HG03196 (cell line): Measurements from ENCODE around the gene ZNF679.
A peak's percentile ranks its signal among the peaks of the same experiment; 100 is the strongest.
"Not testable (repeated sequence)": the region's sequence is repeated elsewhere in the genome, so short reads cannot be mapped to it uniquely, and the experiment has no call there.

Experiments used
- ATAC-seq: cut with Tn5 transposase; IDR thresholded peaks from one replicate; pipeline ENCODE4 v1.9.1; 2021; ENCODE audit not compliant: unreplicated experiment

The ZNF679 gene

DNA sequence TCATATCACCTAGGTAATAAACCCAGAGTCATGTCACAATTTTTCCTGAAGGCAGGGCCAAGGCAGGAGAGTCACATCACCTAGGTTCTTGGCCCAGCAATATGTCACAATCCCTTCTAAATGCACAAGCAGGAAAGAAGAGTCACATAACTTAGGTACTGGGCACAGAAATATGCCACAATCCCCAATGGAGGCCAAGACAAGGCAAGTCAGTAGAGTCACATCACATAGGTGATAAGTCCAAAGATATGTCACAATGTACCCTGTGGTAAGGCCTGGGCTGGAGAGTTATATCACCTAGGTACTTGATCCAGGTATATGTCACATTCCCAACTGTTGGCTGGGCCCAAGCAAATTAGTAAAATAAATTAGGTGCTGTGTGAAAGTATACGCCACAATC is at the start of gene ZNF679:
ZNF679 (plus strand) TSS at position 301 of the 400 bp plus-strand sequence. CDS start 20,644 bp downstream, outside the sequence.
- ATAC-seq, result not testable (repeated sequence)

DNA sequence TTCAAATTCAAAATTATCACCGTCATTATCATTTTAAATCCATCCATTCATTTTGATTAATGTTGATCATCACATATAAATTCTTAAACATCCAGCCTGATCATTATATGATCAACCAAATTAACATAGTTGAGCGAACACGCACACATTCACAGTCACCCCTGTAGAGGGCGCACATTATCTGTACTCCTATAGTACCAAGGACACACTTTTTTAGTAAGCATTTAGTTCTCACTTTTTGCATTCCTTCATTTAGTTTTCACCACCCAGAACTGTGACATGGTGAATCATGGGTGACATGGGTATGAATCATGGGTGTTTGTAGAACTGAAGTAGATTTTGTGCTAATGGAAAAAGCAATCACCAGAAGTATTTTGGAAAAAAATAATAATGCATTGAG is 47.3 kb upstream of the ZNF679 start:
- no peak for ATAC-seq

DNA sequence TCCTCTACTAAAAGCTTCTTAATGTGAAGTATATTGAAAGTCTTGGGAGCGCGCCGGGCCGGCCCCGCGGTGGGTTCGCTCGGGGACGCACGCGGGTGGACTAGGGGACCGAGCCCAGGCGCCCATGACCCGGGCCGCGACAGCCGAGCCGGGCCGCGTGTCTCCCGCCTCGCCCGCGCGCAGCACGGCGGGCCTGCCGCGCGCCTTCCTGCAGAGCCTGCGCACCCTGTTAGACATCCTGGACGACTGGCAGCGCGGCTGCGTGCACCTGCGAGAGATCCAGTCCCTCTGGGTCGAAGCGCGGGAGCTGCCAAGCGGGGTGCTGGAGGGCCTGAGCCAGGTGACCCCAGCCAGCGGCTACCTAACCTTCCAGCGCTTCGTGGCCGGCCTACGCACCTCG is 46.7 kb upstream of the ZNF679 start:
- no peak for ATAC-seq

DNA sequence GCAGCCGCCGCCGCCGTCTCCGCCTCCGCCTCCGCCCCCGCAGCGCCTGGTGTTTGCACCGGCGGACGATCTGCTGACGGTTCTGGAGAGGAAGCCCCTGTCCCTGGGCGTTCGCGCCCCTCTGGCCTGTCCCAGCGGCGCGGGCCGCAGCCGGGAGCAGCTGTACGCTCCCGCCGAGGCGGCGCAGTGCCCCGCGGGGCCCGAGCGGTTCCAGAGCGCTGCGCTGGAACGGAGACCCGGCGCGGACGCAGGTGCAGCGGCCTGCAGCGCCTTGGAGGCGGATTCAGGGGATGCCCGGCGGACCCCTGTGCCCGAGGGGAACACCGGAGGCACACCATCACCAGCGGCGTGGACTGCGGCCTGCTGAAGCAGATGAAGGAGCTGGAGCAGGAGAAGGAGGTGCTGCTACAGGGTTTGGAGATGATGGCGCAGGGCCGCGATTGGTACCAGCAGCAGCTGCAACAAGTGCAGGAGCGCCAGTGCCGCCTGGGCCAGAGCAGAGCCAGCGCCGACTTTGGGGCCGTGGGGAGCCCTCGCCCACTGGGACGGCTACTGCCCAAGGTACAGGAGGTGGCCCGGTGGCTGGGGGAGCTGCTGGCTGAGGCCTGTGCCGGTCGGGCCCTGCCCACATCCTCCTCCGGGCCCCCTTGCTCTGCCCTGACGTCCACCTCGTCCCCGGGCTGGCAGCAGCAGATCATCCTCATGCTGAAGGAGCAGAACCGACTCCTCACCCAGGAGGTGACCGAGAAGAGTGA is 46.1 kb upstream of the ZNF679 start:
- no peak for ATAC-seq

DNA sequence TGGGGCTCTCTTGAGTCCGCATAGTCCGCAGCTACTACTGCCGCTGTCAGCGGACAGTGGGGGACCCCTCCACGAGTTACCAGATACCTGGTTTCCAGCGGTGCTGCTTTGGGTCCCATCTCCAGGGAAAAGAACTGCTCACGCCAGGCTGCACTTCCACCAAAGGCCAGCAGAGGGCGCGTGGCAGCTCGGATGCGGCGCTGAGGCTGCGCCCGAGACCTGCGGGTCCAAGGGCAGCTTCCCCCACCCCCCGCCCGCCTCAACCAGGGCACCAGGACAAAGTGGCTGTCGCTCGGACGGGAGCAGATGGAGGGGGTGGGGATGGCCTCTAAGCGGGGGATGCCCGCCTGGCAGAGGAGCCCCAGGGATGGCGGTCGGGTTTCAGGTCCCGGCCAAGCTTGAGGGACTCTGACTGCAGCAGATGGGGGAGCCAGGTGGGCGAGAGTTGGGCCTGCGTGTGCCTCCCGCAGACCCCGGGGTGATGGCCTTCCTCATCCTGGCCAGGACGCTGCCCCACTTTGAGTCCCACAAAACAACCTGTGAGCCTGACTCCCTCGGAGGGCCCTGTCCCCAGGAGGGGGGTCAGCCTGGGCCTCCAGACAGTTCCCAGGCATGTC is 45.0 kb upstream of the ZNF679 start:
- no peak for ATAC-seq

DNA sequence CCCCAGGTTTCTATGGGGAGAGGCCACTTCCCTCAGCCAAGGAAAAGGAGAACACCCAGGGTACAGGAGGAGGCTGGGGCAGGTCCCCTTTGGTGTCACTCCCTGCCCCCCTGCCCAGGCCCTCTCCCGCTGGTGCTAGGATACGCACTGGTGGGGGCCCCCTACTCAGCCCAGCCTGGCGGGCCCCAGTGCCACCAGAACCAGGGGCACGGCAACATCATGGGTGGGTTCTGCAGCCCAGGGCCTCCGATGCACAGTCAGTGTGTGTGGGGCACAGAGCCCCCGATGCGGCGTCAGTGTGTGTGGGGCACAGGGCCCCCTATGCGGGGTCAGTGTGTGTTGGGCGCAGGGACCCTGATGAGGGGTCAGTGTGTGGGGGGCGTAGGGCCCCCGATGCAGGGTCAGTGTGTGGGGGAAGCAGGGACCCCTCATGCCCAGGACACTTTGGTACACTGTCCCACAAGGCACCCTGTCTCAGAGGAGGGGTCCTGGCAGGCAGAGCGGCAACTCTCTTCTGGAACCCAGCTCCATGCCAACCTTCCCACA is 44.4 kb upstream of the ZNF679 start:
- ATAC-seq, result no peak

DNA sequence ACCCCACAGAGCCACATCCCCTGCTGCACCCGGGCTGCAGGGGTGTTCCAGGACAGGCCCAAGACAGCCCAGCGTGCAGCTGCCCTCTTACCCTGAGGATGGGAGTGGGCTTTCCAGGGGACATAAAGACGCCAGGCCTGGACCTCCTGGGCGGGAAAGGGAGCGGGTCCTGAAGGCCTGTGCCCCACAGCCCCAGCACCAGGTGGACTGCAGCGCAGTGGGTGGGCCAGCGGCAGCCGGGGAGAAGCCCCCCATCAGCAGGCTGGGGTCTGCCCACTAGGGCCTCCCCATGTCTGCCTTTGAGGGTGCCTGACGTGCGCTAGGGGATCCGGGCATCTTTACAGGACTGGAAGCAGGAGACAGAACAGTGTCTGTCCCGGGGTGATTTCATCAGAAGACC is 43.9 kb upstream of the ZNF679 start:
- ATAC-seq, result no peak

DNA sequence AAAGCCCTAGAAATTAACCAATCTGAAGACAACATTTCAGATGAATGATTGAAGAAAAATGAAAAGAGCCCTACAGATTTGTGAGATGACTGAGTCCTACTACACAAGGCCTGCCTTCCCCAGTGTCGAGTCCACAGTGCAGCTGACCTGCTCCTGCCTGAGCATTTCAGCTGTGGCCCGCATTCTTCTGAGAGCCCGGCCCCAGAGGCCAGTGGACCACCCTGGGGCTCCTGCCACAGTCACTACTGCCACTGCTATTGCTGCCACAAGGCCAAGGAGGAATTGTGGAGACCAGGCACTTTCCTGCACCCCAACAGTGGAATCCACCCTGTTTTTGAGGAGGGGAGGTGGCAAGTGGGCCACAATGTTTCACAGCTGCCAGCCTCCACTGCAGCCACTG is 40.9 kb upstream of the ZNF679 start:
- ATAC-seq, result no peak

DNA sequence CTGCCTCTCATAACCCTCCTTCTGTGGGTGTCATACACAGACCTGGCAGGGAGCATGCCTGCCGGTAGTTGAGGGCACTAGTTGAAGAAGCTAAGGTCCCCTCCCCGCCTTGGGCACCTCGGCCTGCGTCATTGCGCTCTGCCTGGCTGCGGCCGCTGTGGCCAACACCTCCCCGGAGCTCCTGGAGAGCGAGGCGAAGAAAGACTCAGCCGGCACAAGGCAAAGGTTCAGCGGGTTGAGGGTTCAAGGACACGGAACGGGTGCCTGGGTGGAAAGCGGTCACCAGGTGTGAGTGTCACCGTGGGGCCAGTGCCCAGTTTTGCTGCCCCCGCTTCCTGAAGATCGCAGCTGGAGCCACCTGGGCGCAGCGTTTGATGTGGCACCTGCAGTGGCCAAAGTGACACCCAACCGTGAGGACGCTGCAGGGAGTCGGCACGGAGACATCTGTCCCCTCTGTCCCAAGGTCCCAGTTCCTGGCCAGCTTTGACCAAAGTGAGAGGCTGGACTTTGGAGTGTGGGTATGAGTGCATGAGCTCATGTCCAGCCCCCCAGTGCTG is 36.0 kb upstream of the ZNF679 start:
- ATAC-seq, result no peak

DNA sequence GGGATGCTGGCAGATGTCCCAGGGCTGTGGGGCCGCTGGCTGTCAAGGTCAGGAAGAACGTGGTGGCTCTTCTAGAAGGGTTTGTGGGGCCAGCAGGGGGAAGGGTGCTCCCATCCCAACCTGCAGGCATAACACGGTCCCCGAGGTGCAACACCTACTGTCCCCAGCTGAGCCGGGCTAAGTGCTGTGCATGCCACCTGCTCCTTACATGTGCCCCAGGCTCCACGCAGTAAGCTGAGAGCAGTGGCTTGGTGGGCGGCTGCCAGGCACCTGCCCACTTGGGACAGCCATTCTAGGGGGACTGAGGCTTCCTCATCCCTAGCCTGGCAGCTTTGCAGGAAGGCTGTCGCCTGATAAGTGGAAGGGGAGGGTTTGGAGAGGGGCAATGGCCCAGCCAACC is 35.5 kb upstream of the ZNF679 start:
- ATAC-seq, result no peak

DNA sequence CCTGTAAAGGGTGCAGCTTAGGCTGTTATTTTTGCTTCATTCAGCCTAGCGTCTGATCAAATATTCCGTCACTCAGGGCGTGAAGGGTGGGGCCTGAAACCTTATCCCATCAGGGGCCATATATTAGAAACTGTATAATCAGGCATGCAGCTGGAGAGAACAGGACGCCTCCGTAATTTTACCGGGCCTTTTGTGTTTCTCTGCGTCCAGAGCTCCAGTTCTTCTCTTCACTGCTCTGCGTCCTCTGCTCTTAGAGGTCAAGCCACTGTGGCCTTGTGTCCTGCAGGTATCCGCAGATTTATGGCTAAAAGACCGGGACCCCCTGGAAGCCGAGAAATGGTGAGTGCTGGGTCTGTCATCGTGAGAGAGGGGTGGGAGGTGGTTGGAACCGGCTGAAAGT is 21.4 kb upstream of the ZNF679 start, which contains the start of gene ZNF735:
ZNF735 (plus strand) TSS at position 301 of the 400 bp plus-strand sequence; CDS start at position 301, 0 bp downstream.
- no peak for ATAC-seq

DNA sequence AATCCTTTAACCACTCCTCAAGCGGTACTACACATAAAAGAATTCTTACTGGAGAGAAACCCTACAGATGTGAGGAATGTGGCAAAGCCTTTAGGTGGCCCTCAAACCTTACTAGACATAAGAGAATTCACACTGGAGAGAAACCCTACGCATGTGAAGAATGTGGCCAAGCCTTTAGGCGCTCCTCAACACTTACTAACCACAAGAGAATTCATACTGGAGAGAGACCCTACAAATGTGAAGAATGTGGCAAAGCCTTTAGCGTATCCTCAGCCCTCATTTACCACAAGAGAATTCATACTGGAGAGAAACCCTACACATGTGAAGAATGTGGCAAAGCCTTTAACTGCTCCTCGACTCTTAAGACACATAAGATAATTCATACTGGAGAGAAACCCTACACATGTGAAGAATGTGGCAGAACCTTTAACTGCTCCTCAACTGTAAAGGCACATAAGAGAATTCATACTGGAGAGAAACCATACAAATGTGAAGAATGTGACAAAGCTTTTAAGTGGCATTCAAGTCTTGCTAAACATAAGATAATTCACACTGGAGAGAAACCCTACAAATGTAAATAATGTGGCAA is 8.5 kb upstream of the ZNF679 start:
- not testable (repeated sequence) for ATAC-seq

DNA sequence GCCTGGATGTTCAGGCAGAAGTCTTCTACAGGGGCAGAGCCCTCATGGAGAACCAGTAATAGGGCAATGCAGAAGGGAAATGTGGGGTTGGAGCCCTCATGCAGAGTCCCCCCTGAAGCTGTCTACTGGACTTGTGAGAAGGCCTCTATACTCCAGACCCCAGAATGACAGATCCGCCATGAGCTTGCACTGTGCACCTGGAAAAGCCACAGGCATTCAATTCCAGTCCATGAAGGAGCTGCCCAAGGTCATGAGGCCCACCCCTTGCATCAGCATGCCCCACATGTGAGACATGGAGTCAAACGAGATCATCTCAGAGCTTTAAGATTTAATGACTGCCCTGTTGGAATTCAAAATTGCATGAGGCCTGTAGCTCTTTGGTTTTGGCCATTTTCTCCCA is 4.9 kb upstream of the ZNF679 start:
- ATAC-seq, result no peak

DNA sequence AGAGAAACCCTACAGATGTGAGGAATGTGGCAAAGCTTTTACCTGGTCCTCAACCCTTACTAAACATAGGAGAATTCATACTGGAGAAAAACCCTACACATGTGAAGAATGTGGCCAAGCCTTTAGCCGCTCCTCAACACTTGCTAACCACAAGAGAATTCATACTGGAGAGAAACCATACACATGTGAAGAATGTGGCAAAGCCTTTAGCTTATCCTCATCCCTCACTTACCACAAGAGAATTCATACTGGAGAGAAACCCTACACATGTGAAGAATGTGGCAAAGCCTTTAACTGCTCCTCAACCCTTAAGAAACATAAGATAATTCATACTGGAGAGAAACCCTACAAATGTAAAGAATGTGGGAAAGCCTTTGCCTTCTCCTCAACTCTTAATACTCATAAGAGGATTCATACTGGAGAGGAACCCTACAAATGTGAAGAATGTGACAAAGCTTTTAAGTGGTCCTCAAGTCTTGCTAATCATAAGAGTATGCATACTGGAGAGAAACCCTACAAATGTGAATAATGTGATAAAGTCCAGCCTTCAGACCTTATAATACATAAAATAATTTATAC is 38.2 kb downstream of the ZNF679 start:
- ATAC-seq, result no peak

DNA sequence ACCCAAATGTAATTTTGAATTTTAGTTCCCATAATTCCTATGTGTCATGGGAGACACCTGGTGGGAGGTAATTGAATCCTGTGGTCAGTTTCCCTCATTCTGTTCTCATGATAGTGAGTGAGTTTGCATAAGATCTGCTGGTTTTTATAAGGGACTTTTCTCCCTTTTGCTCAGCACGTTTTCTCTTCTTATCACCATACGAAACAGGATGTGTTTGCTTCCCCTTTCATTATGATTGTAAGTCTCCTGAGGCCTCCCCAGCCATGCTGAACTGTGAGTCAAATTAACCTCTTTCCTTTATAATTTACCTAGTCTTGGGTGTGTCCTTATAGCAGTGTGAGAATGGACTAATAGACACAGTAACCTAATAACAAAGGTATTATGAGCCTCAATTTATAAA is 49.4 kb downstream of the ZNF679 start:
- no peak for ATAC-seq

DNA sequence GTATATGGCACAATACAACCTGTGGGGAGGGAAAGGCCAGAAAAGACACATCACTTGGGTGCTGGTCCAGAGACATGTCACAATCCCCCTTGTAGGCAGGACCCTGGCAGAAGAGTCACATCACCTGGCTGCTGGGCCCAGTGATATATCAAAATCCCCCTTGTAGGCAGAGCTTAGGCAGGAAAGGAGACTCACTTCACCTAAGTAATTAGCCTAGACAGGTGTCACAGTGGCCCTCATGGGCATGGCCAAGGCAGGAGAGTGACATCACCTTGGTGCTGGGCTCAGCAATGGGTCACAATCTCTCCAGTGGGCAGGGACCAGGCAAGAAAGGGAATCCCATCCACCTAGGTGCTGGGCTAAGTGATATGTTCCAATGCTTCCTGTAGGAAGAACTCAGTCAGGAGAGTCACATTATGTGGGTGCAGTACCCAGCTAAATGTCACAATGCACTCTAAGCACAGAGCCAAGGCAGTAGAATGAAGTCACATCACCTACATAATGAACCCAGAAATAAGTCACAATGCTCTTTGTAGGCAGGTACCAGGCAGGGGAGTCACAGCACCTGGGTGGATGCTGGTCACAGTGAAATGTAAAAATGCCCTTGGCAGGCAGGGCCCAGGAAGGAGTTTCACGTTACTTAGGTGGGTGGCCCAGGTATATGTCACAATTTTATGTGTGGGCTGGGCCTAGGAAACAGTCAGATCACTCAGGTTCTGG is 66.6 kb downstream of the ZNF679 start:
- no peak for ATAC-seq

DNA sequence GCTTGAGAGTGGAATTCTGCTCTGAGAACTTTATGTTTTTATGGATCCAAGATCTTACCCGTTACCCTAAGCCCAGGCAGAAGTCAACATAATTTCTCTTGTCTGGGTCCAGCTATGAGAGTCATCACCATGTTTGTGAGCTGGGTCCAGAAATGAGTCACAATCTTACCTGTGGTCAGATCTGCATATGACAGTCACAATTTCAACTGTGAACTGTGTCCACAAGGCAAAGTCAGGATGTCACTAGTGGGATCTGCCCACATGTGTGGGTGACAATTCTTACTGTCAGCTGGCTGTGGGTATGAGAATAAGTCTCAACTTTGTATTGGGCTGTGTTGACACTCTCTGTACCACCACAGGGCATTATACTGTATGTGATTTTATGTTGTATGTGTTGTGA is 69.1 kb downstream of the ZNF679 start:
- not testable (repeated sequence) for ATAC-seq

DNA sequence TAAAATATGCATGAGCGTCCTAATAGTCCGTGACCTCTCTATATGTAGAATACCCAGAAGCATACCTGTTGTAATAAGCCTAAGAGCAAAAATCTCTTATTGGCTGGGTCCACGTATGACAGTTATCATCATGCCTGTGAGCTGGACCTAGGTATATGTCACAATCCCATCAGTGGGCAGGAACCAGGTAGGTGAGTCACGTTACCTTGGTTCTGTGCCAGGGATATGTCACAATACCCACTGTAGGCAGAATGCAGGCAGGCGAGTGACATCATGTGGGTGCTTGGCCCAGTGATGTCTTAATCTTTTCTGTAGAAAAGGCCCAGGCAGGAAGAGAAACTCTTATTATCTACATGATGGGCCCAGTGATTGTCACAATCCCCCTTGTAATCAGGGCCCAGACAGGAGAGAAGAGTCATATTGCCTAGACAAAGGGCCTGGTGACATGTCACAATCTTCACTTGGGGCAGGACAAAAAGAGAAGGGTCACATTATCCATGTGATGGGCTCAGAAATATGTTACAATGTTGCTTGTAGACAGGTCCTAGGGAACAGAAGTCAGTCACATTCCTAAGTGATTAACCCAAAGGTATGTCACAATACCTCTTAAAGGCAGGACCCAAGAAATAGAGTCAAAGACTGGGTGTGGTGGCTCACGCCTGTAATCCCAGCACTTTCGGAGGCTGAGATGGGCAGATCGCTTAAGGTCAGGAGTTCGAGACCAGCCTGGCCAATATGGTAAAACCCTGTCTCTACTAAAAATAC is 72.5 kb downstream of the ZNF679 start:
- ATAC-seq, result no peak

DNA sequence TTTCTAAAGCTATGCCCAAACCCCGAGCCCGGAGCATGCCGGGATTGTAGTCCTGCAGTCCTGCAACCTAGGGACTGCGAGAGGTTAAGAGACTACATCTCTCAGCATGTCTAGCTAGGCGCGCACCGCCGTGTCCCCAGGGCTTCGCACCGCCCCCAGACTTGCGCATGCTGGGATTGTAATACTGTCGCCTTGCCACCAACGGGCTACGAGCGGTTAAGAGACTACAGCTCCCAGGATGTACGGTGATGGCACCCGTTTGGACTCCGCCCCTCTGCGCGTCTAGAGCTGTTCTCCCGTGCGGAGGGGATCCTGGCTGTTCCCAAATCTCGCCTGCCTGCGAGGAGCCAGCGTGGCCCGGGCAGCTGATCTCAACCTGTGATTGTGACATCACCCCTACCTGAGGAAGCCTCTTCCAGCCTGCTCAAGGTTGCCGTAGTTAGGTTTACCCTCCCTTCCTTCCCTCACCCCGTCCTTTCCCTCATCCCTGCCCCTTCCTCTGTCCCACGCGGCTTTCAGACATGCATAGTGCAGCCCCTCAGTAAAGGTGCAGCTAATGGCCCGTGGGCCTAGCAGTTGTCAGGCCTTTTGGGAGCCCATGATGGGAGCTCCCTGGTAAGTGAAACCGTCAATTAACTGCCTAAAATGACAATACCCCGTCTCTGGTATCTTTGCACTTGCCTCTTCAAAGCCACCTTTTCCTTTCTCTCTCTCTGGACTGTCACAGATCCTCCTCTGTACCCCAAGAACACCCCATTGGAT is 79.2 kb downstream of the ZNF679 start:
- peak; percentile 98 for ATAC-seq
